Measurements from ENCODE around the gene AUTS2.

- TF ChIP-seq, protein P1, sequence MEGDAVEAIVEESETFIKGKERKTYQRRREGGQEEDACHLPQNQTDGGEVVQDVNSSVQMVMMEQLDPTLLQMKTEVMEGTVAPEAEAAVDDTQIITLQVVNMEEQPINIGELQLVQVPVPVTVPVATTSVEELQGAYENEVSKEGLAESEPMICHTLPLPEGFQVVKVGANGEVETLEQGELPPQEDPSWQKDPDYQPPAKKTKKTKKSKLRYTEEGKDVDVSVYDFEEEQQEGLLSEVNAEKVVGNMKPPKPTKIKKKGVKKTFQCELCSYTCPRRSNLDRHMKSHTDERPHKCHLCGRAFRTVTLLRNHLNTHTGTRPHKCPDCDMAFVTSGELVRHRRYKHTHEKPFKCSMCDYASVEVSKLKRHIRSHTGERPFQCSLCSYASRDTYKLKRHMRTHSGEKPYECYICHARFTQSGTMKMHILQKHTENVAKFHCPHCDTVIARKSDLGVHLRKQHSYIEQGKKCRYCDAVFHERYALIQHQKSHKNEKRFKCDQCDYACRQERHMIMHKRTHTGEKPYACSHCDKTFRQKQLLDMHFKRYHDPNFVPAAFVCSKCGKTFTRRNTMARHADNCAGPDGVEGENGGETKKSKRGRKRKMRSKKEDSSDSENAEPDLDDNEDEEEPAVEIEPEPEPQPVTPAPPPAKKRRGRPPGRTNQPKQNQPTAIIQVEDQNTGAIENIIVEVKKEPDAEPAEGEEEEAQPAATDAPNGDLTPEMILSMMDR (IDR thresholded peaks at IDR 0.05): no peak
- TF ChIP-seq POLR2A (IDR thresholded peaks at IDR 0.05): no peak
Measured at GRCh38 chr7:70148997-70149396, 550.7 kb downstream of the AUTS2 start.

Measured in vagina (tissue), 2 donors.